ENCODE measurements around the gene SH2D6. TPM values are rescaled to one million over a fixed set of nuclear protein-coding genes. Genes with fewer than 3 reads are reported as not detected.

SH2D6 gene
- total and polyA plus RNA-seq, 9 of the 15 experiments (the other 6 are each of a cell fraction or from before 2014, with no cell fraction given), result 0.07 to 0.76 (median 0.33) TPM; not detected in 2

DNA sequence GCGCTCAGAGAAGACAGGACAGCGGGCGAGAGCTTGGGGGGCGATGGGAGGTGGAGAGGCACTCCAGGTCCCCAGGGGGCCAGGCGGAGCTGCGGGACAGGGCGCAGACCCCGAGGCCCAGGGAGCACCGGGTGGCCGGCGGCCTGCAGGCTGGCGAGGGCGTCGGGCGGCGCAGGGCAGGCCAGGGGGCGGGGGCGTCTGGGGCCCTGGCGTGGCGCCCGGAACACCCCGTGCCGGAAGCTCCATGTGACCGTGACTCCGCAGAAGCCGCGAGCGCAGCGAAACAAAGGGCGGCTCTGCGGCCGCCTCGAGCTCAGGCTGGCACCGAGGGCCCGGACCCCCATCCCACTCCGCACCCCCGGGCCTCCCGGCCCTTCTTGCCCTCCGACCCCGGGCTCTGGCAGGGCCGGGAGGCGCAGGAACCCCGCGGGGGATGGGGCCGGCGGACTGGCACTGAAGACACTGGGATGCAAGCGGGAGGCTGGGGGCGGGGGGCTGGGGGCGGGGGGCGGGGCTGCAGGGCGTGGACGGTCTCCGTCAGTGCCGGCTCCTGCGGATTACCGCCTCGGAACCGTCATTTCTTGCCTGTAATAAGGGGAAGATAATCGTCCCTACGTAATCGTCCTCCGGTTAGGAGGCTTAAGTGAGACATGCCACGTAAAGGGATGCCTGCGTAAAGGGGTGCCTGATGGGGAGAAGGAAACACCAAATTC lies 19.1 kb downstream of the SH2D6 start (continued):
- TF ChIP-seq, protein P1, sequence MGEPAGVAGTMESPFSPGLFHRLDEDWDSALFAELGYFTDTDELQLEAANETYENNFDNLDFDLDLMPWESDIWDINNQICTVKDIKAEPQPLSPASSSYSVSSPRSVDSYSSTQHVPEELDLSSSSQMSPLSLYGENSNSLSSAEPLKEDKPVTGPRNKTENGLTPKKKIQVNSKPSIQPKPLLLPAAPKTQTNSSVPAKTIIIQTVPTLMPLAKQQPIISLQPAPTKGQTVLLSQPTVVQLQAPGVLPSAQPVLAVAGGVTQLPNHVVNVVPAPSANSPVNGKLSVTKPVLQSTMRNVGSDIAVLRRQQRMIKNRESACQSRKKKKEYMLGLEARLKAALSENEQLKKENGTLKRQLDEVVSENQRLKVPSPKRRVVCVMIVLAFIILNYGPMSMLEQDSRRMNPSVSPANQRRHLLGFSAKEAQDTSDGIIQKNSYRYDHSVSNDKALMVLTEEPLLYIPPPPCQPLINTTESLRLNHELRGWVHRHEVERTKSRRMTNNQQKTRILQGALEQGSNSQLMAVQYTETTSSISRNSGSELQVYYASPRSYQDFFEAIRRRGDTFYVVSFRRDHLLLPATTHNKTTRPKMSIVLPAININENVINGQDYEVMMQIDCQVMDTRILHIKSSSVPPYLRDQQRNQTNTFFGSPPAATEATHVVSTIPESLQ (CRISPR knock-in tag; IDR thresholded peaks at IDR 0.05), result no peak
- peak; percentile 95 for TF ChIP-seq L3MBTL2 (IDR thresholded peaks at IDR 0.05)
- no peak for TF ChIP-seq NFIX (CRISPR knock-in tag; IDR thresholded peaks at IDR 0.05; ENCODE audit: low read depth)
- TF ChIP-seq ATF3 (IDR thresholded peaks at IDR 0.05), result no peak
- no peak for TF ChIP-seq ATF3 (CRISPR knock-in tag; conservative IDR thresholded peaks at IDR 0.05)
- TF ChIP-seq AFF4 (CRISPR knock-in tag; IDR thresholded peaks at IDR 0.05), result no peak
- no peak for TF ChIP-seq BRCA1 (IDR thresholded peaks at IDR 0.05)
- TF ChIP-seq BRCA1 (CRISPR knock-in tag; IDR thresholded peaks at IDR 0.05), result no peak
- TF ChIP-seq, protein P2, sequence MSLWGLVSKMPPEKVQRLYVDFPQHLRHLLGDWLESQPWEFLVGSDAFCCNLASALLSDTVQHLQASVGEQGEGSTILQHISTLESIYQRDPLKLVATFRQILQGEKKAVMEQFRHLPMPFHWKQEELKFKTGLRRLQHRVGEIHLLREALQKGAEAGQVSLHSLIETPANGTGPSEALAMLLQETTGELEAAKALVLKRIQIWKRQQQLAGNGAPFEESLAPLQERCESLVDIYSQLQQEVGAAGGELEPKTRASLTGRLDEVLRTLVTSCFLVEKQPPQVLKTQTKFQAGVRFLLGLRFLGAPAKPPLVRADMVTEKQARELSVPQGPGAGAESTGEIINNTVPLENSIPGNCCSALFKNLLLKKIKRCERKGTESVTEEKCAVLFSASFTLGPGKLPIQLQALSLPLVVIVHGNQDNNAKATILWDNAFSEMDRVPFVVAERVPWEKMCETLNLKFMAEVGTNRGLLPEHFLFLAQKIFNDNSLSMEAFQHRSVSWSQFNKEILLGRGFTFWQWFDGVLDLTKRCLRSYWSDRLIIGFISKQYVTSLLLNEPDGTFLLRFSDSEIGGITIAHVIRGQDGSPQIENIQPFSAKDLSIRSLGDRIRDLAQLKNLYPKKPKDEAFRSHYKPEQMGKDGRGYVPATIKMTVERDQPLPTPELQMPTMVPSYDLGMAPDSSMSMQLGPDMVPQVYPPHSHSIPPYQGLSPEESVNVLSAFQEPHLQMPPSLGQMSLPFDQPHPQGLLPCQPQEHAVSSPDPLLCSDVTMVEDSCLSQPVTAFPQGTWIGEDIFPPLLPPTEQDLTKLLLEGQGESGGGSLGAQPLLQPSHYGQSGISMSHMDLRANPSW (CRISPR knock-in tag; IDR thresholded peaks at IDR 0.05), result no peak
- TF ChIP-seq, protein P3, sequence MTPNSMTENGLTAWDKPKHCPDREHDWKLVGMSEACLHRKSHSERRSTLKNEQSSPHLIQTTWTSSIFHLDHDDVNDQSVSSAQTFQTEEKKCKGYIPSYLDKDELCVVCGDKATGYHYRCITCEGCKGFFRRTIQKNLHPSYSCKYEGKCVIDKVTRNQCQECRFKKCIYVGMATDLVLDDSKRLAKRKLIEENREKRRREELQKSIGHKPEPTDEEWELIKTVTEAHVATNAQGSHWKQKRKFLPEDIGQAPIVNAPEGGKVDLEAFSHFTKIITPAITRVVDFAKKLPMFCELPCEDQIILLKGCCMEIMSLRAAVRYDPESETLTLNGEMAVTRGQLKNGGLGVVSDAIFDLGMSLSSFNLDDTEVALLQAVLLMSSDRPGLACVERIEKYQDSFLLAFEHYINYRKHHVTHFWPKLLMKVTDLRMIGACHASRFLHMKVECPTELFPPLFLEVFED (CRISPR knock-in tag; conservative IDR thresholded peaks at IDR 0.05), result no peak
- TF ChIP-seq PTTG1 (tag; IDR thresholded peaks at IDR 0.05; ENCODE audit: low read depth), result no peak
- no peak for TF ChIP-seq GTF3C2 (IDR thresholded peaks at IDR 0.05; ENCODE audit: borderline replicate concordance, extremely low read depth, insufficient read length)

Measured in K562 (cell line).